HG03442 (cell line): Measurements from ENCODE around the gene AMER2.

Experiments
- ATAC-seq: cut with Tn5 transposase; IDR thresholded peaks from one replicate; pipeline ENCODE4 v1.9.1; 2021; ENCODE audit warnings: mild to moderate bottlenecking, moderate library complexity; ENCODE audit not compliant: unreplicated experiment

The AMER2 gene

DNA sequence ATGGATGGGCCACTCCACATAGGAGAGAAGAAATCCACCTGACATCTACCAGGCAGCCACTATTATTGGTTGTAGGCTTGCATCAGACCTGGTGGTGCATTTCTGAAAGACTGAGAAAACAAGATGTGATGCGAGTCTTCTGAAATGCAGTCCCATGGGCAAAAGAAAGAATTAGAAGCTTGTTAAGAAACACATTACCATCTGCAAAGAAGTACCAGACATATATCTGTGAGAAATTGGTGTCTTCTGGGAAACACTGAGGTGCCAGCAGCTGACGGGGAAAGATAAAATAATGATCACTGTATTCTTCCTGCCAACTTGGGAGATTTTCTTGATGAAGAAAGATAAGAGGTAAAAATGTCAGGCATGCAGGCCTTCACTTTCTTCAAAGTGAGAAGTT is 14.4 kb downstream of the AMER2 start:
- ATAC-seq, result no peak

DNA sequence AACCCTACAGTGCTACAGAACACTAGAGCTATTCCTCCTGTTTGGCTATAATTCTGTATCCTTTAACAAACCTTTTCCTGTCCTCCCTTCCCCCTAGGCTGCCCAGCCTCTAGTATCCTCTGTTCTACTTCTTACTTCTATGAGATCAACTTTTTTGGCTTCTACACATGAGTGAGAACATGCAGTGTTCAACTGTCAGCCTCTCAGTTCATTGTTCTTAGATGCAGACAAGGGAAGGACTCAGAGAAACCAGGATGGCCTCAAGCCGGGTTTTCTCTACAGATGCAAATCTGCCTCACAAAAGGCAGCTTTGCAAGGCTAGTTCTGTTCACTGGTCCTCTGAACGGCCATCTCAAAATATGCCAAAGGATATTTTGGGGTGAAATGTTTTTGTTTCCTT is 18.4 kb downstream of the AMER2 start:
- no peak for ATAC-seq

DNA sequence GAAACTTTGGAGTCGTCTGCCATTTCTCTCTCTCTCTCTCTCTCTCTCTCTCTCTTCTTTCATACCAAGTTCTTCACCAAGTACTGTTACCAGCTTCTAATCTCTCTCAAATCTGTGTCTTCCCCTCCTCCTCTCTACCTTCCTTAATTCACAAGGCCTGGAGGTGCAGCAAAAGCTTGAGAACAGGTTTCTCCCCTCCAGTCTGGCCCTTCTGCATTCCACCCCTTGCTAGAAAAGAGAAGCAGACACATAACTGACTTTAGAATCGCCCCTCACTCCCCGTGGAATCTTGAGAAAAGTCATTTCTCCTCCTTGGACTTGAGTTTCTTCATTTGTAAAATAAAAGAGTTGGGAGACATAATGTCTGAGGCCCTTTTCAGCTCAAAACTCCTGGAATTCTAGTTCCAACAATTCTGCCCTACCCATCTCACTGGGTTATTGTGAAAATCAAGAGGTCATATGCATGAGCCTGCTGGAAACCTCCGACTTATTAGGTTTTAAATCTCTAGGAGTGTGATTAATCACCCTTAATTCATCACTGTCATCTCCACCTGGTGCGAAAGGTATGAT is 20.4 kb downstream of the AMER2 start:
- ATAC-seq, result no peak

DNA sequence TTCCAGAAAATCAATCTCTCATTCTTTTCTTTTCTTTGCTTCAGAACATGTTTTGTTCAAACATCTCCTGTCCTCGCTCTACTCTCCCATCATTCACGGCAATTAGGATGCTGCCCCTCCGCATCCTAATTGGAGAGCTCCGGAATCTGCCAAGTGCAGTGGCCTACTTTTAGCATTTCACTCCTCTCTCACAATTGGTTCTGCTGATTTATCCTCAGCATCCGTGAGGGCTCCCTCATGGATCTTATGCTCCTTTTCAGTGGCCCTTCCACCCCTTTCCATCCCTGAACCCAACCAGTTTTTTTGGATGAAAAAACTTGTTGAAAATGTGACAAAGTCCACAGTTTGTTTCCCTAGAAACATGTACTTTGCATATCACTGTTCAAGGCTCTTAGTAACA is 22.4 kb downstream of the AMER2 start:
- ATAC-seq, result no peak

DNA sequence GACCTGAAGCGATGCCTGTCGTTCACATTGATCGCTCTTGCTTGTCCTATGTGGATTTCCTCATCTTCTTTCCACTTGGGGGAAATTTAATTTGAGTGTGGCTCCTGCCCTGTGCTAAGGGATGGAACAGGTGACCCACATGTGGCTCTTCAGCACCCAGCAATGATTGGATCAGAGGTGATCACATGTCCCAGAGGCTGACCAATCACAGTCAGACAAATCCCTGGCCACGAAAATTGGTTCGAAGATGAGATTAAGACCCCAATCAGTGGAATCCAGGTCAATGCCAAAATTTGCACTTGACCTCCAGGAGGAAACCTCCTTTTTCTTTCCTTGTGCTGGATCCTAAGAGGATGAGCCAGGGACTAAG is 23.7 kb downstream of the AMER2 start:
- ATAC-seq, result no peak

DNA sequence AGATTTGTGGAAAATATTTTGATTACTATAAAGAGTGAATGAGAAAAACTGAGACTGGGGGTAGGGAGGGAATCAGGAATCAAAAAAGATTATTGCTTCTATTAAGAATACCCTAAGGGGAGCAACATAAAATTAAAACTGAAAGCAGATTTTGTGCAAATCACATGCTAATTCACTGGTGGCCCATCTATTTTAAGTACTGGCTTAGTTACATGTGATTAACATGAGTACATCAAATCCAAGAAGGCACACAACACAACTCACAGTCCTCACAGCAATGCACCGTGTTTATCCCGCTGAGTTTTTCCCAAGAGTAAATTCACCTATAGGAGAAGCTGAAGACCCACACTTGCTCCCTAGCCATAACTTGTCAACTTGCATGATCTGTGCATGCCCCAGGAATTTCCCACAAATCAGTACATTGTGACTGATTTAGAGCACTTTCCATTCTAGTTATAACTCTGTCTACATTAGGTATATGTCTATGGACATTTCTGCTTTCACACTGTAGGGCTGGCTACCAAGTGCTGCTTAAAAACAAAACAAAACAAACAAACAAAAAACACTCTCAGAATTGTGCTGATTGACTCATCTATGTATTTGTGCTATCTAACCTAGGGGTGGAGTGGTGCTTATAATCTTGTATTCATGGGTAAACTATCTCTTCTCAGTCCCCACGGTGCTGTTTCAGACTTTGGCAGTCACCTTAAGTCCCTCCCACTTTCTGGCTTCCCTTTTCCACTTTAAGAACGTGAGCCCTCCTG is 24.3 kb downstream of the AMER2 start:
- peak; percentile 81 for ATAC-seq

DNA sequence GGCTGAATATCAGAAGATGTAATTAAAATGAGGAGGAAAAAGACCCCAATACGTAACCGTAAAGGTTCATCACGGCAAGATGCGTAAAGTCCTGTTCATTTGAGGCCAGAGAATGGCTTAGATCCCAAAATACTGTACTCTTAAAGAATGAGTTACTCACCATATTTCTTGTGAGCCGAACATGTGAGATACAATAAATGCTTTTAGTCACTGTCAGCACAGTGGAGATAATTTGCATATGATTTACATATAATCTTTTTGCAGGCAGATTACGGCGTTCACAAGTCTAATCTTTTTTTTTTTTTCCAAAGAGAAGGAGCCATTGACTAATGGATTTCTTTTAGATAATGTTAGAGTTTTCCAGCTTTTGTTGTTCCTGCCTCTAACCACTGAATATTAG is 28.4 kb downstream of the AMER2 start:
- no peak for ATAC-seq

DNA sequence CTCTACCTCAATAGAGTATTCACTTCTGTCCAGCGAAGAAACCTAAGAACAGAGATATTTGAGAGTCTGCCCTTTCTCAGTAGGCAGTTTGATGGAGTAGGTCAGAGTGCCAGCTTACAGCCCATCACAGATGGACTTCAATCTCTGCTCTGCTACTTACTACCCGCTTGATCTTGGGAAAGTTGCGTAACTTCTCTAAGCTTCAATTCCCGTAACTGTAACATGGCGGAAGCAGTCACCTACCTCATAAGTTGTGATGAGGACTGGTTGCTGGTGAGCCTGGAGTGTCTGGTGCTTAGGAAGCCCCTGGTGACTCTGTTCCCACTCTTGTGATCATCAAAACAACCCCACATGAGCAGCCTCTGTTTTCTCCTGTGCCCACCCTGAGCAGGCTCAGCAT is 31.0 kb downstream of the AMER2 start:
- no peak for ATAC-seq

DNA sequence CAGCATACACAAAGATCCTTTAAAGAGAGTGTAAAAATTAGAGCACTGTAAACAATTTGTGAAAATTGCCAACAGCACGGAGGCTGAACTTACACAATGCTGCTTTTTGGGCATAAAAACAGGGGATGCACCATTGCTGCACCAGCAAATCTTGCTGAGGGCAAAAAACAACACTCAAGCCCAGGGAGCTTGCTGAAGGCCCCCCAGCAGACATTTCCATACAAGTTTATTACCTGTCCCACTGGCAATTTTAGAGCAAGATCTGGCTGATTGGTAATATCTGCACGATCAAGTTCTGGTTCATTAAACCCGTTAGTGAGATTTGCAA is 34.3 kb downstream of the AMER2 start:
- no peak for ATAC-seq

DNA sequence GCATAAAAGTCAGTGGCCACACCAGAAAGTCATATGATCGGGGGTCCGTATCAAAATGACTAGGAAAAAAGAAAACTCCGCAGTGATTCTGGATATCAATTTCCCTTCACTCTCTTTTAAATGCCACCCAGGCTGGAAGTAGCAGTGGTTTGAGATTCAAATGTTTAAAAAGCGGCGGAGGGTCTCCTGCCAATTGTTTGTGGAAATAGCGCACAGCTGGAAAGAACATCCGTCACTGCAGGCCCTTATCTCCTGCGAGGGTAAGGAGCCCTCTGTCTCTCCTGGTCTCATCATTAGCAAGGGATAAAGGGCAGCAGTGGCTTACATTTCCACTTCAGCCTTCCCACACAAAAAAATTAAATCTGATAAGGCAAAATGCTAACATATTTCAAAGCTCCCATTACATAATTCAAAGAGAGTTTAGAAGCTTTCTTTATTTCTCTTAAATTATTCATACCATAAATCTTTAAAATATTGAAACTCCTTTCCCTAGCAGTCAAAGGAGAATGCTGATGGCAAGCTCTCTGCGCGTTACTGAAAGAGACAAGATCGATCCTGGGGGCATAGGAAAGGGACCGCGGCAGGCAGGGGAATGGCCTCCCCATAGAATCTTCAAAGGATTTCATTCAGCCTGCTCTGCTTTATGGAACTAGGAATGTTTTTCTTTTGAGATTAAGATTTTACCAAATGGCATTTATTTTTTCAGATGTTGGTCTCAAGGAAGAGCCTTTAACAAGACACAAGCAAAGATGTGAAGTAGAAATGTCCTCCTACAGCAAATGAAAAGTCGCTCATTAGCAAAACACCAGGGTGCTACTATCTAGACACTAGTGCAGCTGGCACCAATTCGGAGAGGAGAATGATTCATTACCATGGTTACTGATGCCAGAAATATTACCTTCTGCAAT is 35.0 kb downstream of the AMER2 start:
- ATAC-seq, result no peak

DNA sequence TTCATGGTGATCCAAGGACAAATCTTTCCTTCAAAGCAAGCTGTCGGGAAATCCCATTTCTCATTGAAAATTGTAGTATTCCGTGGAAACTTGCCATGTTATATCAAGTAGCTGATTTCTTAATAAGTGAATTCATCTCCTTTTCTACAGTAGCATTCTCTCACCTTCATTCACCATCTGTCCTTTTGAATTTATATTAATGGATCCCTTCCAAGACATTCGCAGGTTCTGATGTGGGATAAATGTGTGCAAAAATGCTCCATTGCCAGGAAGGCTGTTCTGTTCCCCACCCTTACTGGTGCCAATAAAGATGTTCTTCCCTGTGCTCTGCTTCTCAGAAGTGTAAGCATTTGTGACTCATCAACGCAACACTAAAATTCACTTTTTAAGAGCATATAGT is 36.2 kb downstream of the AMER2 start:
- no peak for ATAC-seq

DNA sequence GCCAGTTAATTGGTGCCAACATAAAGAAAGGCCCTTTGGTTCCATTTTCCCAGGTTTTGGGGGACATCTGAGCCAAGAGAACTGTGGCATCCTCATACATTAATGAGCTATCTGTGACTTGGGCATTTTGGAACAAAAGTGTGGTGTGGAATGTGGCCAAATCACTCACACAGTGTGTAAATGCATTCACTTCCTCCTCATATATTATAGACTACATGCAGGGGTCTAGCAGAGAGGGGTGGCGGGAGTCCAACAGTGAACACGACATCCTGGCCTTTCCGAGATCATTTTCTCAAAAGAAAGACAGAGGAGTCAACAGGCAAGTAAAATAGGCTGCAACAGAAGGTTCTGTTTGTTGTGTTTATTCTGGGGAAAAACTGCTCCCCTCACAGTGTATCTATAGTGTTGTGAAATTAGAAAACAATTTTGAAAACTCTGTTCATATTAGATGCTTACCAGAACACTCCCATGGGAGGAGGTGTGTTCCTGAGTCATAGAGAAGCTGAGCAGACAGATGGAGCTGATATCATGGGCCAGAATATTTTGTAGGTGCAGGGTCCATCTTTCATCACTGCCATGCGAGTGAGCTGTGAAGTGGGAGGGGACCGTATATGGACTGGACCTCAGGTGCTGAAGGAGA is 39.2 kb downstream of the AMER2 start:
- no peak for ATAC-seq

DNA sequence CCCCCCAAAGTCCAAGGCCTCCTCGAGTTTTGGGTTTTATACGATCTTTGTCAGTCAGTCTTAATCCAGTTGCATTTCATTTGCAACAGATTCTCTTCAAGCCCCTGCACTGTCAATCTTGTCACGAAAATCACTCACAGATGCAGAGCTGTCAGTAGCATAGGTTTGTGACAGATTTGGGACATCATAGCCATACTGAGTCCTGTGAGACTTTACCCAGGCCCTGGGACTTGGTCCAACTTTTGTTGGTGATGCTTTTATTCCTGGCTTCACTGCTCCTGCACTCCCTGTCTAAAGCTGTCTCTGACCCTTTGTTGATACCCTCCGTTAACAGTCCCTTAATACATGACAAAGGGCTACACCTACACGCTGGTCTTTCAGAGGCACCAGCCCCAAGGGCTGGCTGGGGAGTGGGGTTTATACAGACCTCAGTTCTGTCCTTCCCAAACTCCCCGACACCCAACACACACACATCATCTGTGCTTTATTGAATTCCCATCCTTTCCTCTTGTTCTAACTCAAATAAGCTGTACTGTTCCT is 40.1 kb downstream of the AMER2 start:
- ATAC-seq, result no peak

DNA sequence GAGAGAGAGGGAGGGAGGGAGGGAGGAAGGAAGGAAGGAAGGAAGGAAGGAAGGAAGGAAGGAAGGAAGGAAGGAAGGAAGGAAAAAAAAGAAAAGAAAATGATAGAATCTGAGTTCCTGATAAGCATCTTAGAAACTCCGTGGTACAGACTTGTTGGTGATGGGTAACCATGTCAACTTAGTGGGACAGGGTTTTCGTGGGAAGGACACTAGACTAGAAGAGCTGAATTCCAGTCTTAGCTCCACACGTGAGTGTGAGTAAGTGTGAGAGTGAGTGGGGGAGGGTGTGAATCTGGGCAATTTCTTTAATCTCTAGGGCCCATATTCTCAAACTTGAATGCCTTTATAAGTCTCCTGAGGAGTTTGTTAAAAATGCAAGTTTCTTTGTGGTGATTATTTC is 41.1 kb downstream of the AMER2 start:
- no peak for ATAC-seq

DNA sequence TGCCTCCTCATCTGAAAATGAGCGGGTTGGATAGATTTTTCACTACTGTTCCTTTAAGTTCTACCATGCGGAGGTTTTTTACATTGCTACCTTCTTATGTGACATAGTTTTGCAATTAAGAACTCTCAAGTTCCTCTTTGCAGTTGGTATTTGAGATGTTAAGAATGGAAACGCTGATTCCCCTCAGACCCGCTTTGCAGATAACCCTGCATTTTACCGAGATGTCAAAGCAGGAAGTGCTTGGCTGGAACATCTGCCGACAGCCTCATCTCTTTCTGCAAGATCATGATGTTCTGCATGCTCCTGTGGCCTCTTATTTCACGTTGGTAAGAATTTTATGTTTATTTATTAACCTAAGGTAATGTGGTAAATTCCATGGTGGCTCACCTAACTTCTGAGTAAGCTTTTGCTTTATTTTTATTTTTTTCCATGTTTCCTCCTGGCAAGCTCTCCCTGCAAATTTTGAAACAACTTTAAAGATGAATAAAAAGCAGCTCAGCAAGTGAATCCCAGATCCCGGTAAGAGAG is 53.6 kb downstream of the AMER2 start:
- ATAC-seq, result no peak

DNA sequence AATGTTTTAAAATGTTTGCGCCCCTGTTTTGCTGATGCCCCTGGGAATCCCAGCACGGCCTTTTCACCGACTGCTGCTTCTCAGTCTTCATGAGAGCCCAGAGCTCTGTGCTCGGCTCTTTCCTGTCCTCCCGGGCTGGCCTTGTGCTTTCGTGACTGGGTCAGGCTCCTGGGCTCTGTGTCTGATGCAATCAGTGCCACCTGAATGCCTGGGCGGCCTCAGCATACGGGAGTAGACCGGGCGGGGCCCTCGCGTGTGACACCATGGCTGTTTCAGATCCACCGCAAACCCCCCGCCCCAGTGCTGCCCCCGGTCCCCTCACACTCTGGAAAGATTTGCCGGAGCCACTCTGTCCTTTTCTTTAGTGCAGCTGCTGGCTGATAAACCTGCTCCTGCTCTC is 54.8 kb downstream of the AMER2 start:
- ATAC-seq, result no peak

DNA sequence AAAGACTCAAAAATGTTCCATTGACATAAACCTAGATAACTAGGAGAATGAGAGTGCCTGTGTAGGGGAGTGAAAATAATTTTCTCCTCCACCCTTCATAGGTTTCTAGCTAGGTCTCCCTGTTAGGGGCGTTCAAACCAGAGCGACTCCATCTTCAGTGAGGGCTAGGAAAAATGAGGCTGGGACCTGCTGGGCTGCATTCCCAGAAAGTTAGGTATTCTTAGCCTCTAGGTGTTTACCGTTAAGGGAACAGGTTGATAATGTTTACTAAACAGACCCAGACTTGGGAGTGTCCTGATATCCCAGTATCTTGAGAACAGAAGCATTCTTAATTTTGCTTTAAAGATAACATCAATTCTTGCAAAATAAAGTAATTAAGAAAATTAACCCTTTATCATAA is 56.0 kb downstream of the AMER2 start:
- ATAC-seq, result no peak

DNA sequence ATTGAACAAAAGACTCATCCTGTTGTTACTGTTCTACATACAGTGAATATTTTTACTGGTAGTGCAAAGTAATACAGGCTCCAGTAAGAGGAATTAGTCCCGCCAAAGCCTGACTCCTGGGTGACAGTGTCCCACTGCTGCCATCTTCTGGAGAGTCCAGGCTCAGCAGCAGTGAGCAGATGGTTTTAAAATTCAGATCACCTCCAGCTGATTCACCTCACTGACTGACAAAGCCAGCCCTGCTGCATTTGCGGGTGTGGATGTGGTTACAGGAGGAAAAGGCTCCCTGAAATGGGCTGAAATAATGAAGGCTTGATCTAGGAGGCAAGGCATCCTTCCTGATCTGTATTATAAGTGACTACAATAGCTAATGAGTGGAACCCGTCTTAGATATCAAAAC is 57.9 kb downstream of the AMER2 start:
- ATAC-seq, result peak; percentile 53

DNA sequence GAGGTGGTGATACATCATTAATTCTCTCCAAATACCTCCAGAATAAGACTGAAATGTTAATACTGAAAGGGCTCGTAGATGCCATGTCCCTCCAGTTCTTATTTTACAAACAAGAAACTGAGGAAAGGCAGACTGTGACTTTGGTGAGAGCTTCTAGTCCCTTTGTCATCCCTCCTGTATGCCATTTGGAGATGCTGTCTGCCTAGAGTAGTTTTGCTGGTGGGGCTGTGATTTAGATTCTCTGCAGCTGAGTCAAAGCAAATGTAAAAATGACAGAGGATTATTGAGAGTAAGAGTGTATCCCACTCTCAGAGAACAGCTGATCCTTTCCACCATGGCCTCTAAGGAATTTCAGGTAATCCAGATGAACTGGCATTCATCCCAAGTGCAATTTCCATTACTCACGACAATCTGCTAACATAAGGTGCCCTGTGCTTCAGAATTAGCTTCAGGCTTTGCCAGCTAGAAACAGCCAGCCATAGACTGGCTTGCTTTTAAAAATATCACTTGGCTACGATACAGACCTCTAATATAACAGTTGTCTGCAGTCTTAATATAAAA is 59.3 kb downstream of the AMER2 start:
- ATAC-seq, result no peak
